Raji (cell line): ENCODE data around the gene LCP2.

Experiments
- POLR2A ChIP-seq: IDR thresholded peaks from 2 replicates; pipeline ENCODE4 v1.6.1; 2011; ENCODE audit warnings: low read depth, low read length, control low read depth; ENCODE audit not compliant: insufficient read depth

LCP2 gene

DNA sequence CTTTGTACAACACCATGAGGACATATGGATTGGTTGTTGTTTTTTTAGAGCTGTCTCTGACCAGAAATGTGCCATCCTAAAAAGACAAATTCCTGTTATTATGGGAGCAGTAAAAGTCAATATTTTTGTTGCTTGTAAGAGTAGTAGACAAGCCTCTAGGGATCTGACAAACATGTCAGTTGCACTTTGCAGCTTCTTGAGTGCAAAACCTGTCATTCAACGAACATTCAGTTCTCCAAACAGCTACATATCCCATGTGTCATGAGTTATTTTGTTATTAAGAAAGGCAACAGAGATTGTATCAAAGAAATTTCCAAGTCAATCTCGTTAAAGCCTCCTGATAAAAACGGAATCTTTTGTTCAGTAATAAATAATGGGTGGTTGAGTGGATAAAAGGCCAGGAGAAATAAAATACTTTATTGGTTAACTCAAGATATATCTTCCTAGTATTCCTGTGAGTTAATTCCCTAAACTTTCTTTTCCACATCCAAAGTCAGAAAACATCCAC is 46.7 kb downstream of the LCP2 start:
- TF ChIP-seq POLR2A, result no peak

DNA sequence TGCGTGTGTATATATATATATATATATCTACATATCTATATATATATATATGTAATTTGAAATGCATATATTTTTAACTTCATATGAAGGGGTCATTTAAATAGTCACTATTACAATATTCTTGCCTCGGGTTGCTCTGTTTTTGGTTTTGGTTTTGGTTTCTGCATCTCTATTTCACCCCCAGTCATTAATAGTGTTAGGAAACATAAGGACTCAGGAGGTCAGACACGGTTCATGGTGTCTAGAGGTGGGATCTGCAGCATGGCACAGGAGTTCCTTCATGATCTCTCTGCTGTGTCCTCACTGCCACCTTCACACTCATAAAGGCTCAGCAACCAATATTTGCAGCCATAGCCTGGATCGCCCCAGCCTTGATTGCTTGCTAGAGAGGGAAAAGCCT is 48.2 kb downstream of the LCP2 start:
- TF ChIP-seq POLR2A, result no peak

DNA sequence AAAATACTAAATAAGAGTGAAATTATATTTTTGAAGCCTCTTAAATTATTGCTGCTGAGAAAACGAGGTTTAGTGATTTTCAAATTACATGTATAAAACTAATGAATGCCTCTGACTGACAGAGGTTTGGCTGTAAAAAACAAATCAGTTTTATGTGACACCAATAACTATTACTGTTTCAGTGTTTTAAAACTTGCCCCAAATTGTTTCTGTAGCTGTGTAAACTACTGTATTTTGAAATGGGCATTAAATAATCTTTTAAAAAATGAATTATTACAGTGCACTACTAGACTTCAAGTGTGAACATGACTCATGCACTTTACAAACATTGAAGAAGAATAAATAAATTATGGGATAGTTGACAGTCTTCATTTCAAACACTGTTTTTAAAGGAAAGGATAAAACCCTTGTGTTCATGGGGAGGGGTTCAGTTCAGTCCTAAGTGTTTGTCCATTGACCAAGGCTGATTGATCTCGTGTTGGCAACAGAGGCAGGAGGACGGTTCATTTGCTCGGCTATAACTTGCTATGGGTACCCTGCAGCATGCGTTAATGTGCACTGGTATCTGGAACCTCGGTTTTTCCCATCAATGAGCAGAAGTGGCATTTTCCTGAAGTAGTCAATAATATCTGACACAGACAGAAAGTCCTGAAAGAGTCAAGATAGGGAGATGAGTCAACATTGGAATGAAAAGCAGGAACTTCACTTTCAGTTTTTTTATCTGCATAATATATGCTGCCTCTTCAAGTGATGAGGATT is 49.2 kb downstream of the LCP2 start:
- TF ChIP-seq POLR2A, result no peak

DNA sequence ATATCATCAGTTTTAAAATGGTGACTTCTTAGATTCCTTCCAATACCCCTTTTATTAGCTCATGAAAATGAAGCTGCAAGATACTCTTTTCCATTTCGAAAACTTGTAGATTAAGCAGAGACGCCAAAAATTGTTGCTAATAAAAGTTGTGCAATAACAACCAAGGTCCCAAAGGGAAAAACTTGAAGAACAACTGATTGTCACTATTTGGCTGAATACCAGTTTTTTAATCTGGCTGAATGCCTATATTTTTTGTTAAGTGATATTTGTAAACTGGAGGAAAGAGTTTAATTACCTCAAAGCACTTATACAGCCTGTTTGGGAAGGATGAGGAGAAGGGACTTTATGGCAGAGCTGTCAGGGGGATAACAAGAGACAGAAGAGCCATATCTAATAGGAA is 50.2 kb downstream of the LCP2 start:
- no peak for TF ChIP-seq POLR2A

DNA sequence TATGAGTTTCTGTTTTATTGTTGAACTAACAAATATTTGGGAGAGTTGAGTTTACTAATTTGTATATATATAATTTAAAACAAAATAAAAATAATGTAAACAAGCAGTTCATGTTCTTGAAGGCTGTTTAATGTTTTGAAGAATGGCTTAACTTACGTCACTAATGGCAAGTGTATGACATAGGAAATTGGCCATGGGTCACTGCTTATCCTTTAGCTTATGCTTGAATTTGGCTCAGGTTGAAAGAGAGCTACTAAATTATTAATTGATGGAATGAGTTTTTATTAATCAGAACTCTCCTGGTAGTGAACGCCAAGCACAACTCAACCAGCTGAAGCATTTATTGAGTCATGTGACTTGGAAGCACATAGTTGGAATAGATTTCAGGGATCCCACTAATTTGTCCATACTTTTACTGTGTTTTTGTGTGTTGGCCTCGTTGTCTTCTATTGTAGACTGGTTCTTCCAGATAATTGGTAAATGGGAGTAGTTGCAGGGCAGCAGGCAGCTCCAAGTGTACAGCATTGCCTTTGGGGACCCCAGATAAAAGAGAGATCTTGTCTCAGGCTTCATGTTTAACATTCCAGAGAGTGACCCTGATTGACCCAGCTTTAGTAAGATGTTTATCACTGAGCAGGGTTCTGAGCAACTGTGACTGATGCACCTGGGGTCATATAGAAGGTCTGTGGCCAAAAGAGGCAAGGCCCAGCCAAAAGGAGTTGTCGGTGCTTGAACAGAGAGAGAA is 51.3 kb downstream of the LCP2 start:
- no peak for TF ChIP-seq POLR2A

DNA sequence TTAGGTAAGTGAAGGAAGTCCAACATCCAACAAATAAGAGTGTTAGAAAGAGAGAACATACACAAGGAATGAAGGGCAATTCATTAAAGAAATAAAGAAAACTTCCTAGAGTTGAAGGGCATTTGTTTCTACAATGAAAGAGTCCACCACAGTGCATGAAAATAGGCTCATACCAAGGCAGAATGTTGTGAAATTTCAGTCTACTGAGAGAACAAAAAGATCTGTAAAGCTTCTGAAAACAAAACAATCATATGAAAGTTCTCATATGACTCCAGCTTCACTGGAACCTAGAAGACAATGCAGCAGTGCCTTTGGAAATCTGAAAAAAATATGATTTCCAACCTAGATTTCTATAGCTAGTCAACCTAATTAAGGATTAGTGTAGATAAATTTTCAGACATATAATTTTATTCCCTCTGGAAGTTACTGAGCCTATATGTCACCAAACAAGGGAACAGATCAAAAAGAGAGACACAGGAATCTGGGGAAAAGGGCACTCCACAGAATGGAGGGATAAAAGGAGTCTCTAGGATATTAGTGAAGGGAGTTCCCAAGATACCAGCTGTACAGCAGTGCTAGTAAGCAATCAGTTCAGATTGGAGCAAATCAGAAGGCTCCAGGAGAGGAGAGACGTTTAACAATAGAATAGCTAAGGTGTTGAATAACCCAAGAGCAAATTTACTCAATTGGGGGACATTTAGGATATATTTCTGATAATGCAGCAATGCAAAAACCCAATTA is 59.0 kb downstream of the LCP2 start:
- TF ChIP-seq POLR2A, result no peak

DNA sequence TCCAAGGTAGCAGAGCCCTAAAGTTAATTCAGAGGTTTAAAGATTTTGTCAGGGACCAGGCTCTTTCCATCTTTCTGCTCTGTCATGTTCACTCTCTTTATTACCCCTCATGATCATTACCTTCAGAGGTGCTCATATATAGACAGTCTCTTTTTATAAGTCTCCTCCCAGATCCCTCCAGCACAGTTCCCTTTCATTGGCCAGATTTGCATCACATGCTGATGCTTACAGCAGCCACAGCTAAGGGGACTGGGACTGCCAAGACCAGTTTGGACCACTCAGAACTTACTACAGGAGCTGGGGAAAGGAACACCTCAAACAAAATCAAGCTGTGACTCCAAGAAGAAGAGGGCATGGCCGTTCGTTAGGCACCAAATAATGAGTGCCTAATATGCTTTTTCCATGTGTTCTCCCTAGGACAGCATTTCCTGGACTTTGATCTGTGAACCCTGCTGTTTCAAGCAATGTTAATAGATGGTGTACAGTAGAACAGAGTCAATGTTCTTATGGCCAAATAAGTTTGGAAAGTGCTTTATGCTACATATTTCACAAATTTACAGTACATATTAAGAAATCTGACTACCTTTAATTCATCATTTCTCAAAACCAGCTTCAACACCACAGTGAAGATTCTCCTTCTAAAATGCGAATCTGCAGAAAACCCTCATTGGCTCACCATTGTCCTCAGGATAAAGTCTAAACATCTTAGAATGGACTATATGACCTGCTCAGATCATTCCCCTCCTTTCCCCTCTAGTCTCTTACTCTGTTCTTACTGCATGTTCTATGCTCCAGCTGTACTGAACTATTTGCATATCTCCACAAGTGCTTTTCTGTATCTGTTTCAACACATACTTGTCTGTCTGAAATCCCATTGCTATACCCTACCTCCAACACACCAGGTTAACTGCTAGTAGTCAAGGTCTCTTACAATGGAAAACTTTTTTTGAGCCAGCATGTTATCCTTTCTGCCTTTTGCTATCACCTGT is 61.4 kb downstream of the LCP2 start:
- TF ChIP-seq POLR2A, result no peak

DNA sequence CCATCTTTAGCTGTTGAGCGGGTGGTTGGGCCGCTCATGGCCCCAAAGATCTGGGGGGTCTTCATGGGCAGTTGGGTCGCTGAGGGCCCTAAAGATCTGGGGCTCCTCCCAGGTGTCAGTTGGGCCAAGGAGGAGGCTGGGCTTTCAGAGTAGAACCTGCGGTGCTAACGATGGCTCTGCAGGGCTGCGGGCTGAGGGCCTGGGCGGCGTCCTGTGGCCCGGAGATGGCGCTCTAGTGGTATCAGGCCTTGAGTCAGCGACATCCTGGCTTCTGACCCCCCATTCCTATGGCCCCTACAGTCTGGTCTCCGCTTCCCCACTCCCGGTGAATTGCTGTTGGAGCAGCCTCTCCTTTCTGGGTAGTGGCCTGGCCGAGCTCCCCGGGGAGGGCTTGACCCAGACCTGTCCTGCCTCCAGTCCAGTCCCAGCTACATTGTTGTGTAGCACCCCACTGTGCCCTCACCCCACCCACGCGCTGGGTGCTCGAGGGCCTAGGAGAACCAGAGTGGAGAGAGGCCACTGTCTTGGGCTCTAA is 64.2 kb downstream of the LCP2 start:
- TF ChIP-seq POLR2A, result no peak

DNA sequence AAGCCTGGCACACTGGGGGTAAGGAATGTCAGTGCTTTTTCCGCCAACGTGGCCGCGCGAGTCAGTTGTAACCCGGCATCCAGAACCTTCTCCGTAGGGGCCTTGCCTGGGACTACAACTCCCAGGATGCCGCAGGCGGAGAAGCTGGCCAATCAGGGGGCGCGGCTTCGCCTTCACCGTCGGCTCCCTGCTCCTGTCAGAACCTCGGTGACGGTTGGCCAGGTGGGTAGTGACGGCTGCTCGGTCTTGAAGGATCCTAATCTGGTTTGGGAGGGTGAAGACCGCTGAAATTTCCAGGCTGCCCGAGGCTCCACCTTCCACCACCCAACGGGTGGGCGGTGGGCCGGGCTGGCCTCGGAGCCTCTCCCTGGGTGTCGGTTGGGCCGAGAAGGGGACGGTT is 64.8 kb downstream of the LCP2 start, which contains the start of gene C5orf58:
Gene C5orf58 (plus strand): TSS at position 200 of the 400 bp plus-strand sequence. CDS start 1,992 bp downstream, outside the sequence.
- no peak for TF ChIP-seq POLR2A

DNA sequence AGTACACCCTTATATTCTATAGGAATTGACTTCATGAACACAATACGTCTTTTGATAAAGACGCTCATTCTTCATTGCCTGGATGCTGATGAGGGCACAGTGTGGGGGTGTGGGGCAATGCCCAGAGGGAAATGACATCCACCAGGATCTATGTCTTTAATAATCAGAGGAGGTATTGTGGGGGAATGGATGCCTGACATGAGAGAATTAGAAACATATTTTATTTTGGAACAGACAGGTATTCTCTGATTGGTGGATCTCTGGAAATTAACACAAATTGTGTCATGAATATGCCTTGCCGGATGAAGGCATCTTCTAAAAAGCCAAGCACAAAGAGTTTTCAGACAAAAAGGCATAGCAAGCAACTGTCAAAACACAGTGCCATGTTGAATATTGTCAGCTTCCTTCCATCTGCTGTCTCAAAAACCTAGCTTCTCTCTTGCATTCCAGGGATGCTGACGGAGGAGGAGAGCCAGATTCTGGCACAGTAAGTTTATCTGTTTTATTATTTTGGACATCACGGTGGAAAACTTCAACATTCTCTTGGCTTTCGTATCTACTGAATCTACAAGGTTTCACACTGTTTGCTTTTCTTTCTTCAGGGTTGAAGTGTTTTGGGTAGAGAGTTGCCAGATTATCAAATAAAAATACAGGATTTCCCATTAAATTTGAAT is 68.7 kb downstream of the LCP2 start:
- no peak for TF ChIP-seq POLR2A

DNA sequence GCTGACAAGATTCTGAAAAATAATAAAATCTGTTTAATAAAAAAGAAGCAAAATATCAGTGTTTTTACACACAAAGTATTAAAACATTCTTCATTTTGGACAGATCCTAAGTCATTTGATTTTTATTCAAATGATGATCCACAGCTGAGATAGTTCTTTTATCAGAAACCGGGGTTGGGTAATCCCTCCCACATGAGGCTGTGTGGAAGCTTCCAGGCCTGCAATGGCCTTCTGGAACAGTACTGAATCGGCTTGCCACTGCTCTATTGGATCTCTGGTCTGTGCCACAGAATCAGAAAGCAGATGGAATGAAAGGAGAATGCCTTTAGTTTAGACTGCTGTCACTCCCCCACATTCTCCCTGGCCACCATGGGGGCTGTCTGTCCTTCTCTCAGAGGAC is 70.9 kb downstream of the LCP2 start:
- TF ChIP-seq POLR2A, result no peak

DNA sequence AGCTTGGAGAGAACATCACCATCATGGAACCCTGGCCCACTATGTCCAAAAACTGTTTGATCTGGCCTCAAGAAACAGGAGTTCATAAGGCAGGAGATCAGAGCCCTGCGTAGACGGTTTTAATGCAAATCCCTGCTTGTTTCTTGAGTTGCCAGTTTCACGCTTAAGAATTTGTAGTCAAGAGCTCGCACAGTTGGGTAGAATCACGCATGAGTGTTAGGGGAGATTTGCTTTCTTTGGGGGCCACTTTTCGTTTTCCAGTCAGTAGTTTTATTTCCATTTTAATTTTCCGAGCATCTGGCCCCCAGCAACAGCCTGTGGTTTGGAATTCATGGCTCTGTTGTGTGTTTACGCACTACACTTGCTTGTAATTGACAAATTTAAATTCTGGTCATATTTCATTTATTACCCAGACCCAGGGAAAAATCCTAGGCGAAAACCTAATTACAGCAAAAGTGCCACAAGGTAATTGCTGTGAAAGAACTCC is 71.4 kb downstream of the LCP2 start:
- no peak for TF ChIP-seq POLR2A
